Measurements from ENCODE around the gene APBB1IP. TPM values are rescaled to one million over a fixed set of nuclear protein-coding genes. Genes with fewer than 3 reads are reported as not detected.

Gene APBB1IP
- total and polyA plus RNA-seq, 4 donors = 5.4 to 33.5 (median 19.1) TPM

DNA sequence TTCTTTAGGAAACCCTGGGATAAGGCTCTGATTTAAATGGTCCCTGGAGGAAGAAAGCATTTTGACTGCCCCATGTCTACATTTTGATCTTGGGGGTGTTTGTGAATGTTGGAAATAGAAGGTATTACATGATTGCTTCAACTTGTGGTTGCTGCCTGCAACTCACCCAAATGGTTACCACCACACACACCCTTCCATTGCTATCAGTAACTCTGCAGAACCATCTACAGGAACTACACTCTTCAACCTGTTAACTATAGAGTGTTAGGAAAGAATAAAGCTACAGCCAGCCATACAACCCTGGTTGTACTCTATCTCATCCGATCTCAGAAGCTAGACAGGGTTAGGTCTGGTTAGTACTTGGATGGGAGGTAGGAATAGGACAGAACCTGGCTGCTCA is 71.2 kb downstream of the APBB1IP start:
- WGBS, 2 donors = 95 to 96% methylated on average over 1 of the region's 1 CpG
- no peak for ATAC-seq (ENCODE audit: insufficient read depth, low FRiP score)
- TF ChIP-seq, protein P1, sequence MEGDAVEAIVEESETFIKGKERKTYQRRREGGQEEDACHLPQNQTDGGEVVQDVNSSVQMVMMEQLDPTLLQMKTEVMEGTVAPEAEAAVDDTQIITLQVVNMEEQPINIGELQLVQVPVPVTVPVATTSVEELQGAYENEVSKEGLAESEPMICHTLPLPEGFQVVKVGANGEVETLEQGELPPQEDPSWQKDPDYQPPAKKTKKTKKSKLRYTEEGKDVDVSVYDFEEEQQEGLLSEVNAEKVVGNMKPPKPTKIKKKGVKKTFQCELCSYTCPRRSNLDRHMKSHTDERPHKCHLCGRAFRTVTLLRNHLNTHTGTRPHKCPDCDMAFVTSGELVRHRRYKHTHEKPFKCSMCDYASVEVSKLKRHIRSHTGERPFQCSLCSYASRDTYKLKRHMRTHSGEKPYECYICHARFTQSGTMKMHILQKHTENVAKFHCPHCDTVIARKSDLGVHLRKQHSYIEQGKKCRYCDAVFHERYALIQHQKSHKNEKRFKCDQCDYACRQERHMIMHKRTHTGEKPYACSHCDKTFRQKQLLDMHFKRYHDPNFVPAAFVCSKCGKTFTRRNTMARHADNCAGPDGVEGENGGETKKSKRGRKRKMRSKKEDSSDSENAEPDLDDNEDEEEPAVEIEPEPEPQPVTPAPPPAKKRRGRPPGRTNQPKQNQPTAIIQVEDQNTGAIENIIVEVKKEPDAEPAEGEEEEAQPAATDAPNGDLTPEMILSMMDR (IDR thresholded peaks at IDR 0.05; ENCODE audit: control extremely low read depth, extremely low read depth) = no peak
- Histone ChIP-seq H3K27ac (ENCODE audit: low read depth in 1 of 2, low read length in 1 of 2) (no peak overlapping the region), H3K4me3 (no peak overlapping the region), H3K27me3 (ENCODE audit: control insufficient read depth in 3 of 3, insufficient read depth in 3 of 3, low read length in 2 of 3) (no peaks in the 10 kb centered on the region), H3K4me1 (ENCODE audit: control insufficient read depth in 5 of 5, insufficient read depth in 5 of 5, low read length in 5 of 5) (no peaks in the 10 kb centered on the region), H3K36me3 (ENCODE audit: control insufficient read depth in 4 of 4, insufficient read depth in 4 of 4, low read length in 4 of 4) (peaks cover 0 to 3% (median 0%) of the 10 kb centered on the region in 4 donors), H3K9me3 (ENCODE audit: control insufficient read depth in 4 of 4, insufficient read depth in 3 of 4, low read length in 3 of 4) (peaks cover 0 to 3% (median 2%) of the 10 kb centered on the region in 4 donors), H3K9ac (ENCODE audit: insufficient read depth in 1 of 2, low read length in 2 of 2) (no peak overlapping the region)
- DNase-seq = no peak

DNA sequence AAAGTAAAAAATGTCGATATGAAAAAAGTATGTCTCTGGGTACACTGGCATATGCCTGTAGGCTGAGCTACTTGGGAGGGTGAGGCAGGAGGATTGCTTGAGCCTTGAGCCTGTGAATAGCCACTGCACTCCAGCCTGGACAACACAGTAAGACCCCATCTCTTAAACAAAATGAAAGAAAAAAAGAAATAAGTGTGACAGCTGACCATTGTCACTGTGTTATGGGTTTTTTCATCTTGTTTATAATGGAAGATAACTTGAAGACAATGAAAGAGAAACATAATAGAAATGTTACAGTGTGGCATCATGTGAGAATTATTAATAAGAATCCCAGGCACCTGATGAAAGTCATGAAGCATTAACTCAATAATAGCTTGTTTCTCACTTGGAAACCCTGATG is 75.0 kb downstream of the APBB1IP start:
- H3K9ac ChIP-seq (ENCODE audit: insufficient read depth in 1 of 2, low read length in 2 of 2) = no peak overlapping the region
- peaks cover 0 to 1% (median 0%) of the 10 kb centered on the region in 5 donors for H3K4me1 ChIP-seq (ENCODE audit: control insufficient read depth in 5 of 5, insufficient read depth in 5 of 5, low read length in 5 of 5)
- H3K27ac ChIP-seq (ENCODE audit: low read depth in 1 of 2, low read length in 1 of 2) = no peak overlapping the region
- H3K9me3 ChIP-seq (ENCODE audit: control insufficient read depth in 4 of 4, insufficient read depth in 3 of 4, low read length in 3 of 4) = peaks cover 0 to 3% (median 2%) of the 10 kb centered on the region in 4 donors
- no peaks in the 10 kb centered on the region for H3K27me3 ChIP-seq (ENCODE audit: control insufficient read depth in 3 of 3, insufficient read depth in 3 of 3, low read length in 2 of 3)
- H3K4me3 ChIP-seq = no peak overlapping the region
- DNase-seq (no peak), ATAC-seq (ENCODE audit: insufficient read depth, low FRiP score) (no peak)
- H3K36me3 ChIP-seq (ENCODE audit: control insufficient read depth in 4 of 4, insufficient read depth in 4 of 4, low read length in 4 of 4) = peaks cover 0 to 3% (median 0%) of the 10 kb centered on the region in 4 donors
- TF ChIP-seq, protein P1 (IDR thresholded peaks at IDR 0.05; ENCODE audit: control extremely low read depth, extremely low read depth) = no peak
- 91 to 97% methylated on average over 1 of the region's 1 CpG for WGBS, 2 donors

DNA sequence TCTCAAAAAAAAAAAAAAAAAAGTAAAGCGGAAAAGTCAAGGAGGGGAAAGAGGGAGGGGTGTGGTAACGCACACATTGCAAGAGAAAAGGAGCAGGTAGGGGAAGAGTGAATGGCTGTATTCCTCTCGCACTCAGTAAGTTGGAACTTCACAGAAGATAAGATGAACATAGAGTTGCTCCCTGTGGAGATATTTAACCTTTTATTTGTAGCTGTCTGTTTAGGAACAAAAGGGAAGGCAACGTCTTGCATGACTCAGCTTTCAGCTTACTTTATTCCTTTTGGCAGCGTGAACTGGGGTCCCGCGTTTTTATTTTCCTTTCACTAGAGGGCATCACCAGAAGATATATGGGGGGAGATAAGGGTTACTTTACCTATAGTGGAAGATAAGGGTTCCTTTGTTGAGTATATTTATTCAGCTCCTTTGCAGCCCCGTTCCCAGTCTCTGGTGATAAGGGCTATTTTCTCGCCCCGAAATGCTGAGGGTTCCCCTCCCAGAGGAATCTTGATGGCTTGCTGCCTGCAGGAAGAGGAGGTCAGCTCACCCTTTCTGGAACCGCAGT is 78.5 kb downstream of the APBB1IP start:
- H3K9me3 ChIP-seq (ENCODE audit: control insufficient read depth in 4 of 4, insufficient read depth in 3 of 4, low read length in 3 of 4) = peaks cover 0 to 6% (median 4%) of the 10 kb centered on the region in 4 donors
- no peak overlapping the region for H3K9ac ChIP-seq (ENCODE audit: insufficient read depth in 1 of 2, low read length in 2 of 2)
- H3K4me3 ChIP-seq = no peak overlapping the region
- ATAC-seq (ENCODE audit: insufficient read depth, low FRiP score) (no peak), DNase-seq (peak; percentile 2 to 17 (median 15))
- WGBS, 2 donors = 42 to 49% methylated on average over 11 of the region's 11 CpGs
- TF ChIP-seq, protein P1 (IDR thresholded peaks at IDR 0.05; ENCODE audit: control extremely low read depth, extremely low read depth) = no peak
- no peak overlapping the region for H3K27ac ChIP-seq (ENCODE audit: low read depth in 1 of 2, low read length in 1 of 2)
- no peaks in the 10 kb centered on the region for H3K27me3 ChIP-seq (ENCODE audit: control insufficient read depth in 3 of 3, insufficient read depth in 3 of 3, low read length in 2 of 3)
- H3K36me3 ChIP-seq (ENCODE audit: control insufficient read depth in 4 of 4, insufficient read depth in 4 of 4, low read length in 4 of 4) = peaks cover 0 to 3% (median 0%) of the 10 kb centered on the region in 4 donors
- H3K4me1 ChIP-seq (ENCODE audit: control insufficient read depth in 5 of 5, insufficient read depth in 5 of 5, low read length in 5 of 5) = peaks cover 0 to 1% (median 0%) of the 10 kb centered on the region in 5 donors
